Erythroblast (primary cell): Measurements from ENCODE around the gene PAQR9.

Experiments used
- GATA1 ChIP-seq: IDR thresholded peaks from 2 replicates; pipeline ENCODE4 v1.6.1; 2011; ENCODE audit warnings: low read depth, mild to moderate bottlenecking, control low read depth, low read length, moderate library complexity
- POLR2A ChIP-seq: IDR thresholded peaks from 2 replicates; pipeline ENCODE4 v1.6.1; 2011; ENCODE audit warnings: mild to moderate bottlenecking, low read length

DNA sequence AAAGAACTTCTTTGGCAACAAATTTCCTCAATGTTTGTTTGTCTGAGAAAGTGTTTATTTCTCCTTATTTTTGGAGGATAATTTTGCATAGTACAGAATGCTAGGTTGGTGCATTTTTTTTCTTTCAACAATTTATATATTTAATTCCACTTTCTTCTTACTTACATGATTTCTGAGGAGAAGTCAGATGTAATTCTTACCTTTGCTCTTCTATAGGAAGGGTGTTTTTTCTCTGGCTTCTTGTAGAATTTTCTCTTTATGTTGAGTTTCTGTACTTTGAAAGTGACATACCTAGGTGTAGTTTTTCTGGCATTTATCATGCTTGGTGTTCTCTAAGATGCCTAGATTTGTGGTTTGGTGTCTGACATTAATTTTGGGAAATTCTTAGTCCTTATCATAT lies 39.8 kb downstream of the PAQR9 start:
- no peak for TF ChIP-seq POLR2A
- no peak for TF ChIP-seq GATA1
